Measurements from ENCODE around the gene ZNF638.
"Not testable (repeated sequence)": the region's sequence is repeated elsewhere in the genome, so short reads cannot be mapped to it uniquely, and the experiment has no call there.

Gene ZNF638

GRCh38 chr2:71419145-71419544 is 87.6 kb downstream of the ZNF638 start:
- Histone ChIP-seq H3K4me3 (ENCODE audit: insufficient read depth, low read depth, low read length) (no peak overlapping the region), H3K27me3 (ENCODE audit: control insufficient read depth, insufficient read depth, low read length, poor library complexity, severe bottlenecking) (no peaks in the 10 kb centered on the region), H3K27ac (ENCODE audit: insufficient read depth, low read depth, low read length, poor library complexity, severe bottlenecking) (no peak overlapping the region), H3K9me3 (ENCODE audit: control insufficient read depth, low read length) (no peaks in the 10 kb centered on the region), H3K4me1 (ENCODE audit: control insufficient read depth, insufficient read depth, low read length) (no peaks in the 10 kb centered on the region), H3K36me3 (ENCODE audit: control insufficient read depth, insufficient read depth, low read length) (peaks cover 11% of the 10 kb centered on the region)
- WGBS, 2 experiments: 97% methylated on average over 2 to 4 of the region's 4 CpGs

DNA sequence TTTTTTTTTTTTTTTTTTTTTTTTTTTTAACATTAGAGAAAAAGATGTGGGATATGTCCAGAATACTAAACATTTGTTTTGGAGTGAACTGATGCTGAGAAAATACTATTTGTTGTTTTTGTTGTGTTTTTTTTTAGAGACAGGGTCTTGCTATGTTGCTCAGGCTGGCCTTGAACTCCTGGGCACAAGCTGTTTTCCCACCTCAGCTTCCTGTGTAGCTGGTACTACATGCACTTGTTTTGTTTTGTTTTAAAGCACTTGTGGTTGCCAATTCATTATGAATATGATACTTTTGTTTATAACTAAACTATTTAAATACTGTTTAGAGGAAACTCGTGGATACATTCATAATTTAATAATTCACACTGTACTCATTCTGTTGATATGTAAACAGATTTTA is 88.4 kb downstream of the ZNF638 start:
- Histone ChIP-seq H3K27me3 (ENCODE audit: control insufficient read depth, insufficient read depth, low read length, poor library complexity, severe bottlenecking) (no peaks in the 10 kb centered on the region), H3K4me3 (ENCODE audit: insufficient read depth, low read depth, low read length) (no peak overlapping the region), H3K27ac (ENCODE audit: insufficient read depth, low read depth, low read length, poor library complexity, severe bottlenecking) (no peak overlapping the region), H3K4me1 (ENCODE audit: control insufficient read depth, insufficient read depth, low read length) (no peaks in the 10 kb centered on the region), H3K36me3 (ENCODE audit: control insufficient read depth, insufficient read depth, low read length) (peaks cover 11% of the 10 kb centered on the region), H3K9me3 (ENCODE audit: control insufficient read depth, low read length) (no peaks in the 10 kb centered on the region)
- no CpG with 5 or more reads among the region's 1 CpG for WGBS, 2 experiments

GRCh38 chr2:71422786-71423185 is 91.2 kb downstream of the ZNF638 start:
- peaks cover 24% of the 10 kb centered on the region for H3K36me3 ChIP-seq (ENCODE audit: control insufficient read depth, insufficient read depth, low read length)
- WGBS, 2 experiments: 88 to 100% methylated on average over 2 of the region's 2 CpGs
- no peaks in the 10 kb centered on the region for H3K4me1 ChIP-seq (ENCODE audit: control insufficient read depth, insufficient read depth, low read length)
- H3K4me3 ChIP-seq (ENCODE audit: insufficient read depth, low read depth, low read length): no peak overlapping the region
- H3K27ac ChIP-seq (ENCODE audit: insufficient read depth, low read depth, low read length, poor library complexity, severe bottlenecking): no peak overlapping the region
- H3K9me3 ChIP-seq (ENCODE audit: control insufficient read depth, low read length): no peaks in the 10 kb centered on the region
- no peaks in the 10 kb centered on the region for H3K27me3 ChIP-seq (ENCODE audit: control insufficient read depth, insufficient read depth, low read length, poor library complexity, severe bottlenecking)

DNA sequence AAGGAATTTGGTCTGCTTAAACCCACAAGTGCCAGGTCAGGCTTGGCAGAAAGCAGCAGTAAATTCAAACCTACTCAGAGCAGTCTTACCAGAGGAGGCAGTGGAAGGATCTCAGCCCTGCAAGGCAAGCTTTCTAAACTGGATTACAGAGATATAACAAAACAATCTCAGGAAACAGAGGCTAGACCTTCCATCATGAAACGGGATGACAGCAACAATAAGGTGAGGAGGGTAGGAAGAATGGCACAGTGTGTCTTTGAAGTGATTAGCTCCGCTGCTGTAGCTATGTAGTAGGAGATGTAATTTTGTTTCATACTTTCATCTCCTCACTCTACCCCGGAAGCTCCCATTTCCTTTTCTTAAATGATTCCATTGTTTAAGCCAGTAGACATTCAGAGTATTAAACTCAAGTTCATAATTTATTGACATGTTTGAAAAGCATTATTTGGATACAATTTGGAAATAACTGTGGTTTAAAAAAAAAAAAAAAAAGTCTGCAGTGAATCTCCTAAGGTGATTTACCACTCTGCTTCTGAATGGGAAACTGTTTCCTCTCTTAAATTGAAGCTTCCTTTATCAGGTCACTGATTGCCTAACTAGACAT is 92.3 kb downstream of the ZNF638 start:
- Histone ChIP-seq H3K27me3 (ENCODE audit: control insufficient read depth, insufficient read depth, low read length, poor library complexity, severe bottlenecking) (no peaks in the 10 kb centered on the region), H3K4me1 (ENCODE audit: control insufficient read depth, insufficient read depth, low read length) (no peaks in the 10 kb centered on the region), H3K27ac (ENCODE audit: insufficient read depth, low read depth, low read length, poor library complexity, severe bottlenecking) (no peak overlapping the region), H3K36me3 (ENCODE audit: control insufficient read depth, insufficient read depth, low read length) (peaks cover 28% of the 10 kb centered on the region), H3K4me3 (ENCODE audit: insufficient read depth, low read depth, low read length) (no peak overlapping the region), H3K9me3 (ENCODE audit: control insufficient read depth, low read length) (no peaks in the 10 kb centered on the region)
- WGBS, 2 experiments: 100% methylated on average over 1 to 2 of the region's 3 CpGs

GRCh38 chr2:71426721-71427120 is 95.1 kb downstream of the ZNF638 start:
- peaks cover 46% of the 10 kb centered on the region for H3K36me3 ChIP-seq (ENCODE audit: control insufficient read depth, insufficient read depth, low read length)
- H3K4me1 ChIP-seq (ENCODE audit: control insufficient read depth, insufficient read depth, low read length): no peaks in the 10 kb centered on the region
- H3K27me3 ChIP-seq (ENCODE audit: control insufficient read depth, insufficient read depth, low read length, poor library complexity, severe bottlenecking): no peaks in the 10 kb centered on the region
- 91 to 98% methylated on average over 2 of the region's 2 CpGs for WGBS, 2 experiments
- H3K4me3 ChIP-seq (ENCODE audit: insufficient read depth, low read depth, low read length): no peak overlapping the region
- H3K27ac ChIP-seq (ENCODE audit: insufficient read depth, low read depth, low read length, poor library complexity, severe bottlenecking): no peak overlapping the region
- no peaks in the 10 kb centered on the region for H3K9me3 ChIP-seq (ENCODE audit: control insufficient read depth, low read length)

DNA sequence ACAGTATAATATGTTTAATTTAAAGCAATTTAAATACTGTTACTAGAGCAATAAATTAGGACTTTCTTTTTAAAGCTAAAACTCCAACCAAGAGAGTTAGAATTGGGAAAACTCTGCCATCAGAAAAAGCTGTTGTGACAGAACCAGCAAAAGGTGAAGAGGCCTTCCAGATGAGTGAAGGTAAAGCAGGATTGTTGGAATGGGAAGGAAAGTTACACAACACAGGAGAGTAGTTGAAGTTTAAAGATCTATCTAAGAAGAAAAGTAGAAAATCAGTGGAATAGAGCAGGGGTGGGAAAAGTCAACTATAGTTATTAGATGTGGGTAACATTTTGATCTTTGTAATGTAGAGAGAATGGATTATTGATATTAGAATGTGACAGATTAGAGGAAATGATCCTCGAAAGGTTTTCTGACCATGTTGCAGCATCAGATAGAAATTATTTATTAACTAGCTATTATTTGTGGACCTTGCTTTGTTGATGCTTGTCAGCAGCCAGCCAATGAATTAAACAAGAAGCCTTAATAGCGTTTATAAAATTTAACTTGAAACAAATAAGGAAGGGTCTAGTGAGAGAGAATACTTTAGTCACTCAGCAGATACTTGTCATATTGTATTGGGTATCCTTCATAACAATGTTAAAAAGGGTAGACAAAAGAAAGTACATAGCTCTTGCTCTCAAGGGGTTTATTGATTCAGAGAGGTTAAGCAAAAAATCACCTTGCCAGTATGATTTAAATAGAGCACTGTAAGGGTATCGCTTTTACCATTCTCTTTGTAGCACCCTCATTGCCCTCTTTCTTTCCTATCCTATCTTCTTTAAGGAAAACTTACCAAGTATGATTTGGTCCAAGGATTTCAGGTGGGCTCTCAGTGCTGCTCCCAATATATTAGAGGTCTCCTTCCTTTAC is 97.1 kb downstream of the ZNF638 start:
- Histone ChIP-seq H3K27ac (ENCODE audit: insufficient read depth, low read depth, low read length, poor library complexity, severe bottlenecking) (no peak overlapping the region), H3K9me3 (ENCODE audit: control insufficient read depth, low read length) (no peaks in the 10 kb centered on the region), H3K4me1 (ENCODE audit: control insufficient read depth, insufficient read depth, low read length) (no peaks in the 10 kb centered on the region), H3K27me3 (ENCODE audit: control insufficient read depth, insufficient read depth, low read length, poor library complexity, severe bottlenecking) (no peaks in the 10 kb centered on the region), H3K36me3 (ENCODE audit: control insufficient read depth, insufficient read depth, low read length) (peaks cover 51% of the 10 kb centered on the region), H3K4me3 (ENCODE audit: insufficient read depth, low read depth, low read length) (no peak overlapping the region)
- 96 to 100% methylated on average over 2 to 3 of the region's 3 CpGs for WGBS, 2 experiments

GRCh38 chr2:71445142-71445541 is 113.6 kb downstream of the ZNF638 start:
- H3K4me1 ChIP-seq (ENCODE audit: control insufficient read depth, insufficient read depth, low read length); H3K27ac ChIP-seq (ENCODE audit: insufficient read depth, low read depth, low read length, poor library complexity, severe bottlenecking); H3K36me3 ChIP-seq (ENCODE audit: control insufficient read depth, insufficient read depth, low read length); H3K9me3 ChIP-seq (ENCODE audit: control insufficient read depth, low read length); H3K27me3 ChIP-seq (ENCODE audit: control insufficient read depth, insufficient read depth, low read length, poor library complexity, severe bottlenecking); H3K4me3 ChIP-seq (ENCODE audit: insufficient read depth, low read depth, low read length): not testable (repeated sequence)
- 90 to 96% methylated on average over 5 of the region's 5 CpGs for WGBS, 2 experiments

DNA sequence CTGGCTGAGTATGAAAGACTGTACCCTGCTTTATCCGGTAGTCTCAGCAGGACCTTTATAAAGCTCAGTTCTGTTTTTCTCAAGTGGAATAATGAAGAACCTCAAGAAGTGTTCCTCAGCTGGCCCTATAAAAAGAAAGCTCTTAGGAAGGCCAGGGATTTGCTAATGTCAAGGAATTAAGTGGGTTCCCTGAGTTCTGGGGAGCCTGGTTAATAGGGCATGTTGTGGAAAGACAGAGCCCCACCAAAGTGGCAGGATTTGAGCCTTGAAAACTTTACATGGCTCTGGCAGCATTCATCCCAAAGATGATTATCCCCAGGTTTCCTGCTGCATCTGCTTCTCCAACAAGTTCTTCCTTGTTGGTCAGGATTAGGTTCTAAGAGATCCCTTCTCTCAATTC is 114.9 kb downstream of the ZNF638 start:
- Histone ChIP-seq H3K36me3 (ENCODE audit: control insufficient read depth, insufficient read depth, low read length) (no peaks in the 10 kb centered on the region), H3K27ac (ENCODE audit: insufficient read depth, low read depth, low read length, poor library complexity, severe bottlenecking) (no peak overlapping the region), H3K27me3 (ENCODE audit: control insufficient read depth, insufficient read depth, low read length, poor library complexity, severe bottlenecking) (no peaks in the 10 kb centered on the region), H3K4me1 (ENCODE audit: control insufficient read depth, insufficient read depth, low read length) (no peaks in the 10 kb centered on the region), H3K9me3 (ENCODE audit: control insufficient read depth, low read length) (no peaks in the 10 kb centered on the region), H3K4me3 (ENCODE audit: insufficient read depth, low read depth, low read length) (no peak overlapping the region)
- WGBS, 2 experiments: 93 to 96% methylated on average over 1 of the region's 1 CpG

GRCh38 chr2:71449343-71449742 is 117.8 kb downstream of the ZNF638 start:
- Histone ChIP-seq H3K4me3 (ENCODE audit: insufficient read depth, low read depth, low read length) (no peak overlapping the region), H3K27ac (ENCODE audit: insufficient read depth, low read depth, low read length, poor library complexity, severe bottlenecking) (no peak overlapping the region), H3K4me1 (ENCODE audit: control insufficient read depth, insufficient read depth, low read length) (peaks cover 4% of the 10 kb centered on the region), H3K27me3 (ENCODE audit: control insufficient read depth, insufficient read depth, low read length, poor library complexity, severe bottlenecking) (peaks cover 22% of the 10 kb centered on the region), H3K36me3 (ENCODE audit: control insufficient read depth, insufficient read depth, low read length) (no peaks in the 10 kb centered on the region), H3K9me3 (ENCODE audit: control insufficient read depth, low read length) (no peaks in the 10 kb centered on the region)
- WGBS, 2 experiments: 77 to 83% methylated on average over 3 of the region's 3 CpGs

DNA sequence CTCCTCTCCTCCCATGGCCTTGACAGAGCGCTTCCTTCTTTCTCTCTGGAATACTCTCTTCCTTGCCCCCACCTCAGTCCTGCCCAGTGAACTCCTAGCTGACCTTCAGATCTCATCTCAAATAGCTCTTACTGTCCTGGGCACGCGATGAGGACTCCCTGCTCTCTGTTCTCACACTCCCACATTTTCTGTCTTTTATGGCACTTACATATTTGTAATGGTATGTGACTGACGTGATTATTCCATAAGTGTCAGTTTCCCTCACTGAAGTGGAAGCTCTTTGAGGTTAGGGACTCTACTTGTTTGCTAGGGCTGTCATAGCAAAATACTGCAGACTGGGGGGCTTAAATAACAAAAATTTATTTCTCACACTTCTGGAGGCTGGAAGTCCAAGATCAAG is 120.1 kb downstream of the ZNF638 start:
- Histone ChIP-seq H3K9me3 (ENCODE audit: control insufficient read depth, low read length) (no peaks in the 10 kb centered on the region), H3K27ac (ENCODE audit: insufficient read depth, low read depth, low read length, poor library complexity, severe bottlenecking) (no peak overlapping the region), H3K4me3 (ENCODE audit: insufficient read depth, low read depth, low read length) (no peak overlapping the region), H3K4me1 (ENCODE audit: control insufficient read depth, insufficient read depth, low read length) (peaks cover 22% of the 10 kb centered on the region), H3K27me3 (ENCODE audit: control insufficient read depth, insufficient read depth, low read length, poor library complexity, severe bottlenecking) (peaks cover 30% of the 10 kb centered on the region), H3K36me3 (ENCODE audit: control insufficient read depth, insufficient read depth, low read length) (no peaks in the 10 kb centered on the region)
- 81 to 85% methylated on average over 3 to 4 of the region's 4 CpGs for WGBS, 2 experiments

All from ectodermal cell (in vitro differentiated cells).